T-helper 1 cell treated with Interleukin-12 subunit alpha and Interleukin-12 subunit beta and Interleukin-4 antibody, amounts not matched to agents 30 μg/mL and 1 μg/mL, for 36 hours (primary cell): ENCODE data around the gene MTHFD1L.

Experiments
- H3K27ac Mint-ChIP-seq: one replicate; pipeline ENCODE4 v1.8.0; 2021; ENCODE audit warnings: mild to moderate bottlenecking, mixed read lengths
- H3K27me3 Mint-ChIP-seq: one replicate; pipeline ENCODE4 v1.8.0; 2021; ENCODE audit warnings: low read depth, mixed read lengths
- H3K36me3 Mint-ChIP-seq: one replicate; pipeline ENCODE4 v1.8.0; 2021; ENCODE audit warnings: low read depth, mixed read lengths
- H3K4me1 Mint-ChIP-seq: one replicate; pipeline ENCODE4 v1.8.0; 2021; ENCODE audit warnings: low read depth, mixed read lengths
- H3K4me3 Mint-ChIP-seq: one replicate; pipeline ENCODE4 v1.8.0; 2021; ENCODE audit warnings: mild to moderate bottlenecking, moderate library complexity, mixed read lengths
- H3K9me3 Mint-ChIP-seq: one replicate; pipeline ENCODE4 v1.8.0; 2021; ENCODE audit warnings: mixed read lengths

The MTHFD1L gene

GRCh38 chr6:151008425-151008824 lies 142.9 kb downstream of the MTHFD1L start:
- no peak overlapping the region for H3K4me3 Mint-ChIP-seq
- H3K4me1 Mint-ChIP-seq = peaks cover 29% of the 10 kb centered on the region
- peaks cover 7% of the 10 kb centered on the region for H3K36me3 Mint-ChIP-seq
- no peaks in the 10 kb centered on the region for H3K9me3 Mint-ChIP-seq
- H3K27me3 Mint-ChIP-seq = no peaks in the 10 kb centered on the region
- no peak overlapping the region for H3K27ac Mint-ChIP-seq

- H3K27me3 Mint-ChIP-seq = no peaks in the 10 kb centered on the region
- H3K36me3 Mint-ChIP-seq = peaks cover 10% of the 10 kb centered on the region
- peaks cover 22% of the 10 kb centered on the region for H3K4me1 Mint-ChIP-seq
- H3K4me3 Mint-ChIP-seq = no peak overlapping the region
- no peak overlapping the region for H3K27ac Mint-ChIP-seq
- H3K9me3 Mint-ChIP-seq = no peaks in the 10 kb centered on the region
Observed at GRCh38 chr6:151009576-151009975, 144.1 kb downstream of the MTHFD1L start.

GRCh38 chr6:151010071-151010470 lies 144.6 kb downstream of the MTHFD1L start:
- Mint-ChIP-seq H3K36me3 (peaks cover 10% of the 10 kb centered on the region), H3K27ac (no peak overlapping the region), H3K27me3 (no peaks in the 10 kb centered on the region), H3K9me3 (no peaks in the 10 kb centered on the region), H3K4me1 (peaks cover 19% of the 10 kb centered on the region), H3K4me3 (no peak overlapping the region)

- H3K27ac Mint-ChIP-seq = no peak overlapping the region
- H3K27me3 Mint-ChIP-seq = no peaks in the 10 kb centered on the region
Observed at GRCh38 chr6:151012321-151013294, 147.1 kb downstream of the MTHFD1L start.

GRCh38 chr6:151014404-151015100 lies 149.1 kb downstream of the MTHFD1L start:
- Mint-ChIP-seq H3K4me1 (peaks cover 4% of the 10 kb centered on the region), H3K9me3 (no peaks in the 10 kb centered on the region), H3K27me3 (no peaks in the 10 kb centered on the region), H3K27ac (no peak overlapping the region), H3K4me3 (no peak overlapping the region), H3K36me3 (peaks cover 12% of the 10 kb centered on the region)

More at GRCh38 chr6:151012321-151013294, 147.1 kb downstream of the MTHFD1L start:
- H3K4me3 Mint-ChIP-seq = no peak overlapping the region
- H3K9me3 Mint-ChIP-seq = no peaks in the 10 kb centered on the region
- H3K4me1 Mint-ChIP-seq = peaks cover 4% of the 10 kb centered on the region
- H3K36me3 Mint-ChIP-seq = peaks cover 12% of the 10 kb centered on the region

- Mint-ChIP-seq H3K4me1 (peaks cover 4% of the 10 kb centered on the region), H3K27me3 (no peaks in the 10 kb centered on the region), H3K9me3 (no peaks in the 10 kb centered on the region), H3K4me3 (no peak overlapping the region), H3K27ac (no peak overlapping the region), H3K36me3 (peaks cover 11% of the 10 kb centered on the region)
Observed at GRCh38 chr6:151015101-151015700, 149.7 kb downstream of the MTHFD1L start.

- Mint-ChIP-seq H3K36me3 (peaks cover 11% of the 10 kb centered on the region), H3K4me3 (no peak overlapping the region), H3K27me3 (no peaks in the 10 kb centered on the region), H3K4me1 (peaks cover 4% of the 10 kb centered on the region), H3K9me3 (no peaks in the 10 kb centered on the region), H3K27ac (no peak overlapping the region)
Observed at GRCh38 chr6:151016107-151016506, 150.6 kb downstream of the MTHFD1L start.

- no peaks in the 10 kb centered on the region for H3K27me3 Mint-ChIP-seq
- H3K27ac Mint-ChIP-seq = no peak overlapping the region
- no peaks in the 10 kb centered on the region for H3K9me3 Mint-ChIP-seq
- H3K4me1 Mint-ChIP-seq = peaks cover 4% of the 10 kb centered on the region
- peaks cover 6% of the 10 kb centered on the region for H3K36me3 Mint-ChIP-seq
- no peak overlapping the region for H3K4me3 Mint-ChIP-seq
Observed at GRCh38 chr6:151018046-151018445, 152.5 kb downstream of the MTHFD1L start.

GRCh38 chr6:151018911-151019782 lies 153.6 kb downstream of the MTHFD1L start:
- Mint-ChIP-seq H3K27ac (no peak overlapping the region), H3K4me3 (no peak overlapping the region), H3K4me1 (peaks cover 4% of the 10 kb centered on the region), H3K27me3 (no peaks in the 10 kb centered on the region), H3K36me3 (peaks cover 8% of the 10 kb centered on the region), H3K9me3 (no peaks in the 10 kb centered on the region)

GRCh38 chr6:151021896-151022295 lies 156.4 kb downstream of the MTHFD1L start:
- H3K4me3 Mint-ChIP-seq = no peak overlapping the region
- no peaks in the 10 kb centered on the region for H3K9me3 Mint-ChIP-seq
- H3K27me3 Mint-ChIP-seq = no peaks in the 10 kb centered on the region
- H3K27ac Mint-ChIP-seq = no peak overlapping the region
- H3K4me1 Mint-ChIP-seq = no peaks in the 10 kb centered on the region
- peaks cover 5% of the 10 kb centered on the region for H3K36me3 Mint-ChIP-seq

- Mint-ChIP-seq H3K4me3 (no peak overlapping the region), H3K27ac (no peak overlapping the region), H3K9me3 (no peaks in the 10 kb centered on the region), H3K4me1 (no peaks in the 10 kb centered on the region), H3K36me3 (peaks cover 11% of the 10 kb centered on the region), H3K27me3 (no peaks in the 10 kb centered on the region)
Observed at GRCh38 chr6:151022492-151022891, 157.0 kb downstream of the MTHFD1L start.

- H3K4me3 Mint-ChIP-seq = no peak overlapping the region
- peaks cover 1% of the 10 kb centered on the region for H3K4me1 Mint-ChIP-seq
- H3K36me3 Mint-ChIP-seq = peaks cover 14% of the 10 kb centered on the region
Observed at GRCh38 chr6:151023342-151023741, 157.8 kb downstream of the MTHFD1L start.

GRCh38 chr6:151024597-151024996 lies 159.1 kb downstream of the MTHFD1L start:
- Mint-ChIP-seq H3K36me3 (peaks cover 16% of the 10 kb centered on the region), H3K27ac (no peak overlapping the region), H3K4me1 (peaks cover 3% of the 10 kb centered on the region), H3K27me3 (no peaks in the 10 kb centered on the region), H3K9me3 (no peaks in the 10 kb centered on the region), H3K4me3 (no peak overlapping the region)

More at GRCh38 chr6:151023342-151023741, 157.8 kb downstream of the MTHFD1L start:
- H3K27ac Mint-ChIP-seq = no peak overlapping the region
- no peaks in the 10 kb centered on the region for H3K27me3 Mint-ChIP-seq
- no peaks in the 10 kb centered on the region for H3K9me3 Mint-ChIP-seq

GRCh38 chr6:151025076-151025475 lies 159.6 kb downstream of the MTHFD1L start:
- Mint-ChIP-seq H3K27ac (no peak overlapping the region), H3K9me3 (no peaks in the 10 kb centered on the region), H3K36me3 (peaks cover 20% of the 10 kb centered on the region)

More at GRCh38 chr6:151025076-151025475, 159.6 kb downstream of the MTHFD1L start:
- Mint-ChIP-seq H3K4me1 (peaks cover 3% of the 10 kb centered on the region), H3K4me3 (no peak overlapping the region), H3K27me3 (no peaks in the 10 kb centered on the region)
